ENCODE results near the gene ANKS1B. TPM values are rescaled to one million over a fixed set of nuclear protein-coding genes. Genes with fewer than 3 reads are reported as not detected.

The ANKS1B gene
- total RNA-seq, 1 experiment from 2014 or later: 9.7 TPM

DNA sequence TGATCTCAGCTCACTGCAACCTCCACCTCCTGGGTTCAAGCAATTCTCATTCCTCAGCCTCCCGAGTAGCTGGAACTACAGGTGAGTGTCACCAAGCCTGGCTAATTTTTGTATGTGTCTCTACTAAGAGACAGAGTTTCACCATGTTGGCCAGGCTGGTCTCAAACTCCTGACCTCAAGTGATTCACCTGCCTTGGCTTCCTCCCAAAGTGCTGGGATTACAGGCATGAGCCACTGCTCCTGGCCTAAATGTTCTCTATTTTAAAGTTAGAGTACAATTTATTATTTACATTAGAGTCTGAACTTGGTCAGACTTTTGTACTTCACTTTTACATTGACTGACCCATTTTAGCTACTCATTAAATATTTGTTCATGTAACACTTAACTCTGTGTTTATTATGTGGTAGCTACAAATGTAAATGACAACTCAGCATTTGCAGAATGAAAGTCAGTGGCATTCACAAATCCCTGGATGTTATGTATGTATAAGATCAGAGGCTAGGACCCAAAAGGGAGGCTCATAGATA lies 930.1 kb downstream of the ANKS1B start:
- ATAC-seq: no peak
- Histone ChIP-seq H3K4me1 (ENCODE audit: control insufficient read depth, insufficient read depth, low read length) (no peaks in the 10 kb centered on the region), H3K27me3 (ENCODE audit: control insufficient read depth, insufficient read depth, low read length) (no peaks in the 10 kb centered on the region), H3K9me3 (ENCODE audit: control insufficient read depth, insufficient read depth, low read depth, low read length) (no peaks in the 10 kb centered on the region), H3K27ac (ENCODE audit: low read length) (no peak overlapping the region), H3K36me3 (ENCODE audit: control insufficient read depth, insufficient read depth, low read length) (no peaks in the 10 kb centered on the region), H3K4me3 (ENCODE audit: low read depth in 2 of 2, low read length in 2 of 2) (no peak overlapping the region)
- TF ChIP-seq, protein P1, sequence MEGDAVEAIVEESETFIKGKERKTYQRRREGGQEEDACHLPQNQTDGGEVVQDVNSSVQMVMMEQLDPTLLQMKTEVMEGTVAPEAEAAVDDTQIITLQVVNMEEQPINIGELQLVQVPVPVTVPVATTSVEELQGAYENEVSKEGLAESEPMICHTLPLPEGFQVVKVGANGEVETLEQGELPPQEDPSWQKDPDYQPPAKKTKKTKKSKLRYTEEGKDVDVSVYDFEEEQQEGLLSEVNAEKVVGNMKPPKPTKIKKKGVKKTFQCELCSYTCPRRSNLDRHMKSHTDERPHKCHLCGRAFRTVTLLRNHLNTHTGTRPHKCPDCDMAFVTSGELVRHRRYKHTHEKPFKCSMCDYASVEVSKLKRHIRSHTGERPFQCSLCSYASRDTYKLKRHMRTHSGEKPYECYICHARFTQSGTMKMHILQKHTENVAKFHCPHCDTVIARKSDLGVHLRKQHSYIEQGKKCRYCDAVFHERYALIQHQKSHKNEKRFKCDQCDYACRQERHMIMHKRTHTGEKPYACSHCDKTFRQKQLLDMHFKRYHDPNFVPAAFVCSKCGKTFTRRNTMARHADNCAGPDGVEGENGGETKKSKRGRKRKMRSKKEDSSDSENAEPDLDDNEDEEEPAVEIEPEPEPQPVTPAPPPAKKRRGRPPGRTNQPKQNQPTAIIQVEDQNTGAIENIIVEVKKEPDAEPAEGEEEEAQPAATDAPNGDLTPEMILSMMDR (IDR thresholded peaks at IDR 0.05): no peak
- TF ChIP-seq TCF7L2 (IDR thresholded peaks at IDR 0.05; ENCODE audit: low read depth, low read length): no peak
- no peak for TF ChIP-seq POLR2AphosphoS5 (IDR thresholded peaks at IDR 0.05; ENCODE audit: low read depth, low read length)
- TF ChIP-seq, protein P2, sequence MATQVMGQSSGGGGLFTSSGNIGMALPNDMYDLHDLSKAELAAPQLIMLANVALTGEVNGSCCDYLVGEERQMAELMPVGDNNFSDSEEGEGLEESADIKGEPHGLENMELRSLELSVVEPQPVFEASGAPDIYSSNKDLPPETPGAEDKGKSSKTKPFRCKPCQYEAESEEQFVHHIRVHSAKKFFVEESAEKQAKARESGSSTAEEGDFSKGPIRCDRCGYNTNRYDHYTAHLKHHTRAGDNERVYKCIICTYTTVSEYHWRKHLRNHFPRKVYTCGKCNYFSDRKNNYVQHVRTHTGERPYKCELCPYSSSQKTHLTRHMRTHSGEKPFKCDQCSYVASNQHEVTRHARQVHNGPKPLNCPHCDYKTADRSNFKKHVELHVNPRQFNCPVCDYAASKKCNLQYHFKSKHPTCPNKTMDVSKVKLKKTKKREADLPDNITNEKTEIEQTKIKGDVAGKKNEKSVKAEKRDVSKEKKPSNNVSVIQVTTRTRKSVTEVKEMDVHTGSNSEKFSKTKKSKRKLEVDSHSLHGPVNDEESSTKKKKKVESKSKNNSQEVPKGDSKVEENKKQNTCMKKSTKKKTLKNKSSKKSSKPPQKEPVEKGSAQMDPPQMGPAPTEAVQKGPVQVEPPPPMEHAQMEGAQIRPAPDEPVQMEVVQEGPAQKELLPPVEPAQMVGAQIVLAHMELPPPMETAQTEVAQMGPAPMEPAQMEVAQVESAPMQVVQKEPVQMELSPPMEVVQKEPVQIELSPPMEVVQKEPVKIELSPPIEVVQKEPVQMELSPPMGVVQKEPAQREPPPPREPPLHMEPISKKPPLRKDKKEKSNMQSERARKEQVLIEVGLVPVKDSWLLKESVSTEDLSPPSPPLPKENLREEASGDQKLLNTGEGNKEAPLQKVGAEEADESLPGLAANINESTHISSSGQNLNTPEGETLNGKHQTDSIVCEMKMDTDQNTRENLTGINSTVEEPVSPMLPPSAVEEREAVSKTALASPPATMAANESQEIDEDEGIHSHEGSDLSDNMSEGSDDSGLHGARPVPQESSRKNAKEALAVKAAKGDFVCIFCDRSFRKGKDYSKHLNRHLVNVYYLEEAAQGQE (IDR thresholded peaks at IDR 0.05; ENCODE audit: insufficient read depth in 1 of 2, low read depth in 2 of 2, low read length in 1 of 2): no peak
- TF ChIP-seq SIN3A (IDR thresholded peaks at IDR 0.05; ENCODE audit: borderline replicate concordance, insufficient read depth, low read depth, low read length): no peak
- ChIA-PET POLR2A (no interaction called here), CTCF (no interaction called here)
- intact Hi-C loops (cut with micrococcal nuclease; ENCODE audit: unreplicated experiment) (no loop called here), in situ Hi-C loops (cut with HindIII; ENCODE audit: low pct_unique_long_range_greater_than_20kb, low sequenced_read_pairs) (no loop called here)
- DNase-seq (ENCODE audit: low read depth, low spot score): no peak
- no TSS peak for BruUV-seq (replicated peaks)

DNA sequence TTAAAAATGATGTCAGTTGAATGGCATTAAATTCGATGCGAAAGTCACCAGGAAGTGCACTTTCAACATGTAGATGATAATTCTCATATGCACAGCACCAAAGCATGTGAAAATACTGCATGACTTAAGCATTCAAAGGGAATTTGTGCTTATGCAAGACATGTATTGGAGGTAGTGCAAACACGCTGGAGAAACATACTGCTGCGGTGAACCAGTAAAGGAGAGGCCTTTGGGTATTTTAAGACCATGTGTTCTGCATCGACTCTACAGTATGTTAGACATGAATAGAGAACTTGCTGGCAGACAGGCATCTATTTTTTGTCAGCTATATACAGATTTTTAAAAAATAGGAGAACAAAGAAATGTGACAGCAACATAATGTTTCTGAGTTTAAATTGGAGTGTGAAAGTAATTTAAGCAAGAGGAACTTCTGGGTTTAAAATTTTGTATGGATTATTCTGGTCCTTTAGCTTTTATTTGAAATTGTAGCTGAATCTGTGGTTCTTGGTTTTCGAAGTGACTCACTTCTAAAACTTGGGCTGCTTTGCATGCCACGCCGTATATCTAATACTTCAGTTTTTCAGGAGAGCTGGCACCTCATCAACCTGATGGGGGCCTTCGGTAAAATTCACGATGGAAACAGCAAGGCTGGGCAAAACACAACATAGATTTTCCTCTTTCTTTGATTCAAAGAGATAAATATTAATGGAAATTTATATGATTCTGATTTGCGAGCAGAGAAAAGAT lies 930.9 kb downstream of the ANKS1B start:
- ATAC-seq: no peak
- Histone ChIP-seq H3K36me3 (ENCODE audit: control insufficient read depth, insufficient read depth, low read length) (no peaks in the 10 kb centered on the region), H3K4me3 (ENCODE audit: low read depth in 2 of 2, low read length in 2 of 2) (no peak overlapping the region), H3K9me3 (ENCODE audit: control insufficient read depth, insufficient read depth, low read depth, low read length) (no peaks in the 10 kb centered on the region), H3K27ac (ENCODE audit: low read length) (no peak overlapping the region), H3K4me1 (ENCODE audit: control insufficient read depth, insufficient read depth, low read length) (no peaks in the 10 kb centered on the region), H3K27me3 (ENCODE audit: control insufficient read depth, insufficient read depth, low read length) (no peaks in the 10 kb centered on the region)
- BruUV-seq (replicated peaks): no TSS peak
- DNase-seq (ENCODE audit: low read depth, low spot score): no peak
- intact Hi-C loops (cut with micrococcal nuclease; ENCODE audit: unreplicated experiment) (no loop called here), in situ Hi-C loops (cut with HindIII; ENCODE audit: low pct_unique_long_range_greater_than_20kb, low sequenced_read_pairs) (no loop called here)
- POLR2A ChIA-PET: no interaction called here
- TF ChIP-seq SIN3A (IDR thresholded peaks at IDR 0.05; ENCODE audit: borderline replicate concordance, insufficient read depth, low read depth, low read length) (no peak), POLR2AphosphoS5 (IDR thresholded peaks at IDR 0.05; ENCODE audit: low read depth, low read length) (no peak), TCF7L2 (IDR thresholded peaks at IDR 0.05; ENCODE audit: low read depth, low read length) (no peak)
- TF ChIP-seq, protein P2 (IDR thresholded peaks at IDR 0.05; ENCODE audit: insufficient read depth in 1 of 2, low read depth in 2 of 2, low read length in 1 of 2): no peak
- TF ChIP-seq, protein P1 (IDR thresholded peaks at IDR 0.05): no peak
- CTCF ChIA-PET: no interaction called here
